Endothelial cell of umbilical vein (primary cell): Measurements from ENCODE around the gene C8G. TPM values are rescaled to one million over a fixed set of nuclear protein-coding genes. Genes with fewer than 3 reads are reported as not detected.

ENCODE experiments used
- BruUV-seq: library from RNA; stranded (reverse); fragments of 400-500 nt; replicated peaks from 2 replicates; lab custom pipeline; 2021; lab: Mats Ljungman, UMichigan
- CTCF ChIA-PET: fragments of 300-600, 350-600 bp; sonication (Branson Sonifier 250); formaldehyde crosslinking; loops from one replicate; lab custom pipeline; 2021; ENCODE audit warnings: antibody characterized with exemption, inconsistent platforms; lab: Charles Lee
- POLR2A ChIA-PET: fragments of 300-600, 350-600 bp; sonication (Branson Sonifier 250); formaldehyde crosslinking; loops from one replicate; lab custom pipeline; 2021; ENCODE audit warnings: antibody characterized with exemption, inconsistent platforms; lab: Charles Lee
- DNase-seq: peaks from one replicate; pipeline ENCODE4 v3.0.0-alpha.2; 2011; ENCODE audit warnings: low read depth, low spot score
- FAIRE-seq: peaks from 2 replicates; lab custom pipeline; 2011; peaks lifted over from hg19 to GRCh38; lab: Jason Lieb, UNC
- H2AFZ ChIP-seq: 2 replicates; pipeline ENCODE4 v1.6.0; 2012; ENCODE audit warnings: low read depth, low read length, control low read depth, inconsistent platforms
- H3K27ac ChIP-seq: 2 replicates; pipeline ENCODE4 v1.5.1; 2011; ENCODE audit warnings: low read depth, mild to moderate bottlenecking, control low read depth, low read length, moderate library complexity; ENCODE audit not compliant: insufficient read depth
- H3K27me3 ChIP-seq, 2 experiments: 2 replicates each; pipeline versions ENCODE4 v1.6.0 to v1.6.1; 2011; ENCODE audit warnings: low read length in 2 of 2, mixed read lengths in 1 of 2; ENCODE audit not compliant: control insufficient read depth in 2 of 2, insufficient read depth in 2 of 2
- H3K36me3 ChIP-seq, 2 experiments: 2 replicates in 1 of 2; 3 replicates in 1 of 2; pipeline ENCODE4 v1.5.1; 2011; ENCODE audit warnings: low read length in 2 of 2, mild to moderate bottlenecking in 1 of 2, moderate library complexity in 1 of 2; ENCODE audit not compliant: control insufficient read depth in 2 of 2, insufficient read depth in 2 of 2; ENCODE audit errors: extremely low read depth in 1 of 2
- H3K4me1 ChIP-seq: 3 replicates; pipeline ENCODE4 v1.5.1; 2011; ENCODE audit warnings: mild to moderate bottlenecking, low read length; ENCODE audit not compliant: control insufficient read depth, insufficient read depth; ENCODE audit errors: extremely low read depth
- H3K4me2 ChIP-seq: 2 replicates; pipeline ENCODE4 v1.6.1; 2011; ENCODE audit warnings: low read length, control low read depth, mixed read lengths; ENCODE audit not compliant: insufficient read depth
- H3K4me3 ChIP-seq, 3 experiments: fragments of 200-600 bp in 1 of 3; sonication (generic), shearing (Covaris generic) in 1 of 3; replicated peaks in 1 of 3; 2 replicates each; pipeline ENCODE4 v1.5.1; 2011 to 2016; ENCODE audit warnings: control low read depth in 3 of 3, low read length in 3 of 3, mild to moderate bottlenecking in 2 of 3, inconsistent platforms in 1 of 3, low read depth in 1 of 3, moderate library complexity in 1 of 3; ENCODE audit not compliant: insufficient read depth in 1 of 3
- H3K79me2 ChIP-seq: 2 replicates; pipeline ENCODE4 v1.6.0; 2012; ENCODE audit warnings: low read length, inconsistent platforms; ENCODE audit not compliant: control insufficient read depth, insufficient read depth
- H3K9ac ChIP-seq: replicated peaks from 2 replicates; pipeline ENCODE3; 2011; ENCODE audit warnings: low read length, control low read depth; ENCODE audit not compliant: insufficient read depth; ENCODE audit errors: extremely low read depth
- H3K9me1 ChIP-seq: replicated peaks from 3 replicates; pipeline ENCODE4 v1.6.0; 2011; ENCODE audit warnings: mild to moderate bottlenecking, low read length; ENCODE audit not compliant: control insufficient read depth, insufficient read depth; ENCODE audit errors: extremely low read depth
- H3K9me3 ChIP-seq: replicated peaks from 2 replicates; pipeline ENCODE4 v1.5.1; 2012; ENCODE audit warnings: low read length, inconsistent platforms; ENCODE audit not compliant: control insufficient read depth, insufficient read depth
- H4K20me1 ChIP-seq: replicated peaks from 2 replicates; pipeline ENCODE3; 2011; ENCODE audit warnings: mild to moderate bottlenecking, low read length; ENCODE audit not compliant: control insufficient read depth, insufficient read depth; ENCODE audit errors: extremely low read depth
- CTCF ChIP-seq, 2 donors: IDR thresholded peaks; 1 replicate in 1 of 2; 2 replicates in 1 of 2; pipeline ENCODE4 v1.5.1; 2011; ENCODE audit warnings: low read length in 2 of 2, mild to moderate bottlenecking in 2 of 2, moderate library complexity in 2 of 2, control low read depth in 1 of 2, inconsistent platforms in 1 of 2, low read depth in 1 of 2; ENCODE audit not compliant: insufficient read depth in 1 of 2; ENCODE audit errors: extremely low read depth in 1 of 2
- EZH2 ChIP-seq: IDR thresholded peaks from 2 replicates; pipeline ENCODE4 v1.6.1; 2012; ENCODE audit warnings: borderline replicate concordance, low read depth, mild to moderate bottlenecking, moderate library complexity, low read length, inconsistent platforms; ENCODE audit not compliant: severe bottlenecking
- FOS ChIP-seq: IDR thresholded peaks from 2 replicates; pipeline ENCODE4 v1.6.1; 2011; ENCODE audit warnings: mild to moderate bottlenecking, low read length, moderate library complexity, borderline replicate concordance; ENCODE audit not compliant: insufficient read depth
- GATA2 ChIP-seq: IDR thresholded peaks from 2 replicates; pipeline ENCODE4 v1.7.0; 2011; ENCODE audit warnings: low read depth, mild to moderate bottlenecking, moderate library complexity, mixed read lengths, low read length; ENCODE audit not compliant: insufficient read length, insufficient read depth
- MAX ChIP-seq: IDR thresholded peaks from 2 replicates; pipeline ENCODE4 v1.6.1; 2011; ENCODE audit not compliant: insufficient read depth, insufficient read length
- MYC ChIP-seq: IDR thresholded peaks from one replicate; pipeline ENCODE4 v1.6.1; 2011; ENCODE audit warnings: mild to moderate bottlenecking, low read depth, low read length
- POLR2AphosphoS5 ChIP-seq: IDR thresholded peaks from 2 replicates; pipeline ENCODE4 v1.6.1; 2012; ENCODE audit warnings: low read depth, mild to moderate bottlenecking, control low read depth, low read length, moderate library complexity; ENCODE audit not compliant: insufficient read depth
- dilution Hi-C: fragments of 300-500 bp; cut with MboI; formaldehyde crosslinking; loops from one replicate; pipeline ENCODE4 v1.15.0; 2019; ENCODE audit warnings: low sequenced_read_pairs; ENCODE audit not compliant: extremely low pct_ligation_motif_present
- intact Hi-C: fragments of 100-400 bp; cut with micrococcal nuclease; formaldehyde crosslinking; loops from one replicate; pipeline ENCODE4 v1.10.0; 2022
- polyA plus RNA-seq, 4 experiments: library from polyadenylated mRNA; depleted of rRNA in 3 of 4; stranded (reverse) in 3 of 4; unstranded in 1 of 4; fragments of >200 nt; gene quantifications; 2 replicates each; pipeline versions ENCODE4 v1.2.1 to v1.2.3, GENCODE V29; 2011 to 2012; ENCODE audit warnings: missing spikeins in 1 of 4
- total RNA-seq: library from RNA; stranded (reverse); gene quantifications from 2 replicates; pipeline ENCODE4 v1.2.3, GENCODE V29; 2021

The C8G gene
- total and polyA plus RNA-seq, 2 donors (not counting 3 experiments of a cell fraction or from before 2014, with no cell fraction given) = 0.47 to 1.9 TPM

- H3K4me3 ChIP-seq = no peak overlapping the region
- dilution Hi-C loops (loop anchor here (25.0 kb wide), 1 partner anchor 119 kb away; the partner anchor contains the start of gene RABL6), intact Hi-C loops (no loop called here)
- peaks cover 0 to 2% of the 10 kb centered on the region in 2 experiments for H3K36me3 ChIP-seq
- CTCF ChIA-PET = no interaction called here
- POLR2A ChIA-PET = no interaction called here
- H3K9ac ChIP-seq = no peak overlapping the region
- no peaks in the 10 kb centered on the region for H4K20me1 ChIP-seq
- H2AFZ ChIP-seq = no peak overlapping the region
- no peaks in the 10 kb centered on the region for H3K9me1 ChIP-seq
- no TSS peak for BruUV-seq
- H3K9me3 ChIP-seq = no peaks in the 10 kb centered on the region
- H3K4me1 ChIP-seq = peaks cover 12% of the 10 kb centered on the region
- H3K27ac ChIP-seq = no peak overlapping the region
- no peaks in the 10 kb centered on the region for H3K27me3 ChIP-seq
- DNase-seq = no peak
- no peaks in the 10 kb centered on the region for H3K79me2 ChIP-seq
- FAIRE-seq = no peak
- no peak for TF ChIP-seq EZH2
- TF ChIP-seq MAX = no peak
- no peak for TF ChIP-seq GATA2
- TF ChIP-seq POLR2AphosphoS5 = no peak
- no peak for TF ChIP-seq MYC
- TF ChIP-seq CTCF (IDR thresholded peaks at IDR 0.05; ENCODE audit: extremely low read depth in 1 of 2, insufficient read depth in 1 of 2, low read depth in 1 of 2, low read length in 2 of 2) = no peak
- no peak for TF ChIP-seq FOS
- H3K4me2 ChIP-seq = no peak overlapping the region
Measured at GRCh38 chr9:136931611-136932130, 13.4 kb upstream of the C8G start.
